ENCODE results near the gene HOXB3.

HOXB3 gene

GRCh38 chr17:48563867-48564187 lies 26.2 kb downstream of the HOXB3 start:
- Histone ChIP-seq H3K4me1 (ENCODE audit: insufficient read depth, low read length) (no peaks in the 10 kb centered on the region), H3K9me3 (ENCODE audit: insufficient read depth, low read length, severe bottlenecking) (no peaks in the 10 kb centered on the region), H3K27ac (ENCODE audit: low read length) (no peak overlapping the region), H3K36me3 (ENCODE audit: insufficient read depth, low read length) (no peaks in the 10 kb centered on the region), H2AFZ (ENCODE audit: low read depth, low read length) (no peak overlapping the region), H3K4me2 (ENCODE audit: insufficient read depth, low read length) (no peak overlapping the region), H4K20me1 (ENCODE audit: insufficient read depth, low read length) (peaks cover 8% of the 10 kb centered on the region; the same call in 1 of the 2 replicates), H3K79me2 (ENCODE audit: insufficient read depth, low read length) (no peaks in the 10 kb centered on the region), H3K4me3 (ENCODE audit: low read depth in 1 of 2, low read length in 2 of 2) (no peak overlapping the region), H3K9ac (ENCODE audit: low read depth, low read length) (no peak overlapping the region), H3K27me3 (ENCODE audit: insufficient read depth, low read length, poor library complexity) (peaks cover 44% of the 10 kb centered on the region)
- no peak for TF ChIP-seq EZH2 (IDR thresholded peaks at IDR 0.05; ENCODE audit: borderline replicate concordance, low read depth, low read length, severe bottlenecking)
- TF ChIP-seq CTCF (IDR thresholded peaks at IDR 0.05; ENCODE audit: borderline replicate concordance, extremely low read depth, low read length, poor library complexity, severe bottlenecking) = no peak
- DNase-seq = no peak
- no peak for ATAC-seq (ENCODE audit: insufficient read depth, low read depth)

- Histone ChIP-seq H3K27me3 (ENCODE audit: insufficient read depth, low read length, poor library complexity) (peaks cover 48% of the 10 kb centered on the region), H3K4me3 (ENCODE audit: low read depth in 1 of 2, low read length in 2 of 2) (no peak overlapping the region)
Measured at GRCh38 chr17:48563385-48563838, 26.6 kb downstream of the HOXB3 start.

GRCh38 chr17:48562934-48563333 lies 27.1 kb downstream of the HOXB3 start:
- no peak for ATAC-seq (ENCODE audit: insufficient read depth, low read depth)
- DNase-seq = no peak
- H3K9me3 ChIP-seq (ENCODE audit: insufficient read depth, low read length, severe bottlenecking) = no peaks in the 10 kb centered on the region
- H3K79me2 ChIP-seq (ENCODE audit: insufficient read depth, low read length) = no peaks in the 10 kb centered on the region
- H2AFZ ChIP-seq (ENCODE audit: low read depth, low read length) = no peak overlapping the region
- no peak overlapping the region for H3K27ac ChIP-seq (ENCODE audit: low read length)
- no peak overlapping the region for H3K9ac ChIP-seq (ENCODE audit: low read depth, low read length)
- H3K27me3 ChIP-seq (ENCODE audit: insufficient read depth, low read length, poor library complexity) = peaks cover 52% of the 10 kb centered on the region
- H3K4me2 ChIP-seq (ENCODE audit: insufficient read depth, low read length) = no peak overlapping the region
- TF ChIP-seq CTCF (IDR thresholded peaks at IDR 0.05; ENCODE audit: borderline replicate concordance, extremely low read depth, low read length, poor library complexity, severe bottlenecking) = no peak
- H3K4me1 ChIP-seq (ENCODE audit: insufficient read depth, low read length) = no peaks in the 10 kb centered on the region
- no peaks in the 10 kb centered on the region for H3K36me3 ChIP-seq (ENCODE audit: insufficient read depth, low read length)
- H4K20me1 ChIP-seq (ENCODE audit: insufficient read depth, low read length) = peaks cover 8% of the 10 kb centered on the region; the same call in 1 of the 2 replicates
- H3K4me3 ChIP-seq (ENCODE audit: low read depth in 1 of 2, low read length in 2 of 2) = no peak overlapping the region

More at GRCh38 chr17:48563385-48563838, 26.6 kb downstream of the HOXB3 start:
- Histone ChIP-seq H3K27ac (ENCODE audit: low read length) (no peak overlapping the region), H3K9ac (ENCODE audit: low read depth, low read length) (no peak overlapping the region), H3K79me2 (ENCODE audit: insufficient read depth, low read length) (no peaks in the 10 kb centered on the region), H3K9me3 (ENCODE audit: insufficient read depth, low read length, severe bottlenecking) (no peaks in the 10 kb centered on the region), H3K4me1 (ENCODE audit: insufficient read depth, low read length) (no peaks in the 10 kb centered on the region), H4K20me1 (ENCODE audit: insufficient read depth, low read length) (peaks cover 8% of the 10 kb centered on the region; the same call in 1 of the 2 replicates), H2AFZ (ENCODE audit: low read depth, low read length) (no peak overlapping the region), H3K36me3 (ENCODE audit: insufficient read depth, low read length) (no peaks in the 10 kb centered on the region), H3K4me2 (ENCODE audit: insufficient read depth, low read length) (no peak overlapping the region)
- DNase-seq (no peak), ATAC-seq (ENCODE audit: insufficient read depth, low read depth) (no peak)
- no peak for TF ChIP-seq EZH2 (IDR thresholded peaks at IDR 0.05; ENCODE audit: borderline replicate concordance, low read depth, low read length, severe bottlenecking)
- no peak for TF ChIP-seq CTCF (IDR thresholded peaks at IDR 0.05; ENCODE audit: borderline replicate concordance, extremely low read depth, low read length, poor library complexity, severe bottlenecking)

Data from DND-41 (cell line).